Measurements from ENCODE around the gene MYO1D.

Gene MYO1D

GRCh38 chr17:32519228-32520103, 357.5 kb downstream of the MYO1D start:
- H3K4me2 ChIP-seq (ENCODE audit: insufficient read depth, low read length, poor library complexity, severe bottlenecking), result peak overlapping the region; percentile 52
- H2BK15ac ChIP-seq (ENCODE audit: low read length), result peak overlapping the region; percentile 84
- H3K36me3 ChIP-seq (replicated peaks in 1 of 2; ENCODE audit: control insufficient read depth in 2 of 2, insufficient read depth in 2 of 2, low read length in 2 of 2), result no peaks in the 10 kb centered on the region
- peak overlapping the region; percentile 88 for H2AK5ac ChIP-seq (ENCODE audit: low read depth, low read length)
- no CpG with 5 or more reads among the region's 61 CpGs for WGBS, 2 donors (ENCODE audit: extremely low coverage in 2 of 2, insufficient read length in 2 of 2, insufficient replicate concordance in 1 of 2)
- H4K8ac ChIP-seq (ENCODE audit: low read depth, low read length), result peak overlapping the region; percentile 43
- peak overlapping the region; percentile 94 for H3K27ac ChIP-seq (replicated peaks; ENCODE audit: low read length)
- no peaks in the 10 kb centered on the region for H3K9me3 ChIP-seq (replicated peaks in 1 of 2; ENCODE audit: control insufficient read depth in 2 of 2, insufficient read depth in 1 of 2, low read depth in 1 of 2, low read length in 2 of 2)
- H2BK12ac ChIP-seq (ENCODE audit: low read length), result peak overlapping the region; percentile 16
- peak overlapping the region; percentile 30 for H4K91ac ChIP-seq (ENCODE audit: low read depth, low read length, poor library complexity)
- H2BK5ac ChIP-seq (ENCODE audit: low read length), result peak overlapping the region; percentile 82
- no peak overlapping the region for H3K4ac ChIP-seq (ENCODE audit: low read length)
- H2BK120ac ChIP-seq (ENCODE audit: low read depth, low read length), result peak overlapping the region; percentile 56
- H3K27me3 ChIP-seq (ENCODE audit: control insufficient read depth in 3 of 3, insufficient read depth in 3 of 3, low read depth in 1 of 3, low read length in 3 of 3), result no peaks in the 10 kb centered on the region
- H3K14ac ChIP-seq (ENCODE audit: low read length), result no peak overlapping the region
- peak overlapping the region; percentile 75 for H2AFZ ChIP-seq (ENCODE audit: low read length)
- H3K4me3 ChIP-seq (ENCODE audit: low read length in 2 of 2), result peak overlapping the region; percentile 39 to 71
- peak overlapping the region; percentile 74 for H3K9ac ChIP-seq (ENCODE audit: low read depth, low read length, poor library complexity)
- H3K4me1 ChIP-seq (ENCODE audit: control insufficient read depth in 2 of 2, insufficient read depth in 1 of 2, low read depth in 1 of 2, low read length in 2 of 2), result peaks cover 39 to 59% of the 10 kb centered on the region in 2 donors
- no peaks in the 10 kb centered on the region for H3K79me1 ChIP-seq (ENCODE audit: low read depth, low read length)
- peak overlapping the region; percentile 72 for H3K18ac ChIP-seq (ENCODE audit: low read length)
- no peak overlapping the region for H3K23ac ChIP-seq (ENCODE audit: low read depth, low read length, poor library complexity)
- peak; percentile 91 for DNase-seq (ENCODE audit: low spot score)

- Histone ChIP-seq H3K4ac (ENCODE audit: low read length) (no peak overlapping the region), H3K79me1 (ENCODE audit: low read depth, low read length) (no peaks in the 10 kb centered on the region), H2BK12ac (ENCODE audit: low read length) (peak overlapping the region; percentile 16), H3K4me3 (ENCODE audit: low read length in 2 of 2) (peak overlapping the region; percentile 39 to 71), H3K14ac (ENCODE audit: low read length) (no peak overlapping the region), H2AK5ac (ENCODE audit: low read depth, low read length) (peak overlapping the region; percentile 88), H2BK5ac (ENCODE audit: low read length) (peak overlapping the region; percentile 82), H2BK120ac (ENCODE audit: low read depth, low read length) (peak overlapping the region; percentile 56), H3K27me3 (ENCODE audit: control insufficient read depth in 3 of 3, insufficient read depth in 3 of 3, low read depth in 1 of 3, low read length in 3 of 3) (no peaks in the 10 kb centered on the region), H3K9me3 (replicated peaks in 1 of 2; ENCODE audit: control insufficient read depth in 2 of 2, insufficient read depth in 1 of 2, low read depth in 1 of 2, low read length in 2 of 2) (no peaks in the 10 kb centered on the region), H2AFZ (ENCODE audit: low read length) (peak overlapping the region; percentile 75), H3K23ac (ENCODE audit: low read depth, low read length, poor library complexity) (peak overlapping the region; percentile 4), H3K4me2 (ENCODE audit: insufficient read depth, low read length, poor library complexity, severe bottlenecking) (peak overlapping the region; percentile 52), H3K27ac (replicated peaks; ENCODE audit: low read length) (peak overlapping the region; percentile 94), H3K4me1 (ENCODE audit: control insufficient read depth in 2 of 2, insufficient read depth in 1 of 2, low read depth in 1 of 2, low read length in 2 of 2) (peaks cover 39 to 59% of the 10 kb centered on the region in 2 donors), H3K9ac (ENCODE audit: low read depth, low read length, poor library complexity) (peak overlapping the region; percentile 74), H3K18ac (ENCODE audit: low read length) (peak overlapping the region; percentile 72), H4K8ac (ENCODE audit: low read depth, low read length) (peak overlapping the region; percentile 43), H2BK15ac (ENCODE audit: low read length) (peak overlapping the region; percentile 84), H4K91ac (ENCODE audit: low read depth, low read length, poor library complexity) (peak overlapping the region; percentile 30), H3K36me3 (replicated peaks in 1 of 2; ENCODE audit: control insufficient read depth in 2 of 2, insufficient read depth in 2 of 2, low read length in 2 of 2) (no peaks in the 10 kb centered on the region)
- DNase-seq (ENCODE audit: low spot score), result no peak
- no CpG with 5 or more reads among the region's 31 CpGs for WGBS, 2 donors (ENCODE audit: extremely low coverage in 2 of 2, insufficient read length in 2 of 2, insufficient replicate concordance in 1 of 2)
These were observed 358.2 kb downstream of the MYO1D start for GRCh38 chr17:32518646-32519227.

- peaks cover 35 to 53% of the 10 kb centered on the region in 2 donors for H3K4me1 ChIP-seq (ENCODE audit: control insufficient read depth in 2 of 2, insufficient read depth in 1 of 2, low read depth in 1 of 2, low read length in 2 of 2)
- H3K18ac ChIP-seq (ENCODE audit: low read length), result no peak overlapping the region
These were observed 358.9 kb downstream of the MYO1D start for GRCh38 chr17:32517982-32518381.

More at GRCh38 chr17:32517982-32518381, 358.9 kb downstream of the MYO1D start:
- DNase-seq (ENCODE audit: low spot score), result no peak
- Histone ChIP-seq H2BK12ac (ENCODE audit: low read length) (no peak overlapping the region), H2AFZ (ENCODE audit: low read length) (no peak overlapping the region), H3K23ac (ENCODE audit: low read depth, low read length, poor library complexity) (no peak overlapping the region), H3K27me3 (ENCODE audit: control insufficient read depth in 3 of 3, insufficient read depth in 3 of 3, low read depth in 1 of 3, low read length in 3 of 3) (no peaks in the 10 kb centered on the region), H2BK120ac (ENCODE audit: low read depth, low read length) (no peak overlapping the region), H3K79me1 (ENCODE audit: low read depth, low read length) (no peaks in the 10 kb centered on the region), H2AK5ac (ENCODE audit: low read depth, low read length) (no peak overlapping the region), H3K14ac (ENCODE audit: low read length) (no peak overlapping the region), H3K36me3 (replicated peaks in 1 of 2; ENCODE audit: control insufficient read depth in 2 of 2, insufficient read depth in 2 of 2, low read length in 2 of 2) (no peaks in the 10 kb centered on the region), H2BK5ac (ENCODE audit: low read length) (no peak overlapping the region), H2BK15ac (ENCODE audit: low read length) (no peak overlapping the region), H3K4me2 (ENCODE audit: insufficient read depth, low read length, poor library complexity, severe bottlenecking) (no peak overlapping the region), H3K27ac (replicated peaks; ENCODE audit: low read length) (no peak overlapping the region), H3K9ac (ENCODE audit: low read depth, low read length, poor library complexity) (no peak overlapping the region), H3K4ac (ENCODE audit: low read length) (no peak overlapping the region), H4K91ac (ENCODE audit: low read depth, low read length, poor library complexity) (no peak overlapping the region), H4K8ac (ENCODE audit: low read depth, low read length) (no peak overlapping the region), H3K9me3 (replicated peaks in 1 of 2; ENCODE audit: control insufficient read depth in 2 of 2, insufficient read depth in 1 of 2, low read depth in 1 of 2, low read length in 2 of 2) (no peaks in the 10 kb centered on the region), H3K4me3 (ENCODE audit: low read length in 2 of 2) (no peak overlapping the region)
- WGBS, 2 donors (ENCODE audit: extremely low coverage in 2 of 2, insufficient read length in 2 of 2, insufficient replicate concordance in 1 of 2), result no CpG with 5 or more reads among the region's 7 CpGs
